ENCODE results near the gene PLOD3.

The PLOD3 gene

GRCh38 chr7:101238226-101239182, 21.1 kb upstream of the PLOD3 start:
- DNase-seq (ENCODE audit: low spot score): no peak

GRCh38 chr7:101237206-101238067, 20.1 kb upstream of the PLOD3 start, which contains the start of gene CLDN15:
Gene CLDN15, minus strand, starts transcription at chr7:101237802. Its CDS starts 221 bp downstream, at chr7:101237581.
- no peak for DNase-seq (ENCODE audit: low spot score)

GRCh38 chr7:101236292-101236835, 19.0 kb upstream of the PLOD3 start:
- no peak for DNase-seq (ENCODE audit: low spot score)

- no peak for DNase-seq (ENCODE audit: low spot score)
Observed at GRCh38 chr7:101235522-101235921, 18.1 kb upstream of the PLOD3 start.

- no peak for DNase-seq (ENCODE audit: low spot score)
Observed at GRCh38 chr7:101235050-101235449, 17.7 kb upstream of the PLOD3 start.

- no peak for DNase-seq (ENCODE audit: low spot score)
Observed at GRCh38 chr7:101234636-101235035, 17.3 kb upstream of the PLOD3 start.

GRCh38 chr7:101233907-101234547, 16.6 kb upstream of the PLOD3 start:
- DNase-seq (ENCODE audit: low spot score): no peak

GRCh38 chr7:101232141-101232850, 14.9 kb upstream of the PLOD3 start:
- DNase-seq (ENCODE audit: low spot score): peak; percentile 88

GRCh38 chr7:101231644-101232043, 14.3 kb upstream of the PLOD3 start:
- DNase-seq (ENCODE audit: low spot score): no peak

- DNase-seq (ENCODE audit: low spot score): no peak
Observed at GRCh38 chr7:101226721-101227120, 9.3 kb upstream of the PLOD3 start.

- no peak for DNase-seq (ENCODE audit: low spot score)
Observed at GRCh38 chr7:101225650-101226049, 8.3 kb upstream of the PLOD3 start.

- peak; percentile 3 for DNase-seq (ENCODE audit: low spot score)
Observed at GRCh38 chr7:101223528-101223927, 6.1 kb upstream of the PLOD3 start.

- peak; percentile 7 for DNase-seq (ENCODE audit: low spot score)
Observed at GRCh38 chr7:101222275-101222830, 5.0 kb upstream of the PLOD3 start.

- no peak for DNase-seq (ENCODE audit: low spot score)
Observed at GRCh38 chr7:101220295-101220694, 2.9 kb upstream of the PLOD3 start.

GRCh38 chr7:101218236-101219125, 1.1 kb upstream of the PLOD3 start:
- no peak for DNase-seq (ENCODE audit: low spot score)

GRCh38 chr7:101216860-101217387, 457 bp downstream of the PLOD3 start:
- DNase-seq (ENCODE audit: low spot score): peak; percentile 58

- DNase-seq (ENCODE audit: low spot score): no peak
Observed at GRCh38 chr7:101216001-101216859, 1.2 kb downstream of the PLOD3 start.

- no peak for DNase-seq (ENCODE audit: low spot score)
Observed at GRCh38 chr7:101212014-101212413, 5.4 kb downstream of the PLOD3 start.

GRCh38 chr7:101211501-101211900, 5.9 kb downstream of the PLOD3 start:
- no peak for DNase-seq (ENCODE audit: low spot score)

Data from iPS-NIHi11 (cell line).